SH-SY5Y (cell line): ENCODE results near the gene AKAP6.

Experiments
- GATA2 ChIP-seq: IDR thresholded peaks from 2 replicates; pipeline ENCODE4 v1.6.1; 2011; ENCODE audit warnings: mild to moderate bottlenecking, low read depth, low read length
- GATA3 ChIP-seq: IDR thresholded peaks from 2 replicates; pipeline ENCODE4 v1.6.1; 2011; ENCODE audit warnings: low read depth, mild to moderate bottlenecking, low read length, moderate library complexity

DNA sequence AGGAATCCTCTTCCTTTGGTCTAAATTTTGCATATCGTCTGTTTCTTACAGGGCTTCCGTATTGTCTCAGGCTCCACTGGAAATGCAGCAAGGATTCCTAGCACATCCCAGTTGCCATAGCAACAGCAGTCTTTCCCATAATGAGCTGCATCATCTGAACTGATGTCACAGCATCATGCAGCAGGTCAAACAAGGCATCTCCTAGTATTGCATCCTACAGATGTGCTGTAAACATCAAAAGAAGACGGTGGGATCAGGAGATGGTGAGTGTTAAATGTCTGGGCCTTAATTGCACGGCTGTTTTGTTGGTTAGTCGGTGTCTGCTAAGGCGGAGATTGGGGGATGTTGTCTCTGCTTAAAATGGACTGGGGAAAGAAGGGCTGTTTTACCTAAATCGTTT lies at the start of gene AKAP6:
- TF ChIP-seq GATA2, result no peak
- no peak for TF ChIP-seq GATA3
